SK-N-SH treated with all-trans-retinoic acid at 6 μM for 48 hours (cell line): ENCODE measurements around the gene DOCK1.

Experiments used
- ATAC-seq: fragments of 200-7000 bp; cut with Tn5 transposase; 3 replicates; pipeline ENCODE4 v1.9.1; 2020; ENCODE audit warnings: mild to moderate bottlenecking, moderate library complexity
- BACH2 ChIP-seq: fragments of 250-450 bp; sonication (Bioruptor Pico); IDR thresholded peaks from 2 replicates; pipeline ENCODE4 v1.9.0; 2021; ENCODE audit warnings: mild to moderate bottlenecking, borderline replicate concordance
- CREB5 ChIP-seq: fragments of 250-450 bp; sonication (Bioruptor Pico); IDR thresholded peaks from 2 replicates; pipeline ENCODE4 v1.5.1; 2020; ENCODE audit warnings: low read depth, mild to moderate bottlenecking, moderate library complexity
- CSDC2 ChIP-seq: fragments of 250-450 bp; sonication (Bioruptor Pico); IDR thresholded peaks from 2 replicates; pipeline ENCODE4 v1.5.0; 2020; ENCODE audit warnings: mild to moderate bottlenecking, moderate library complexity
- CSRNP3 ChIP-seq: fragments of 250-450 bp; sonication (Bioruptor Pico); IDR thresholded peaks from 2 replicates; pipeline ENCODE4 v1.5.1; 2021; ENCODE audit warnings: mild to moderate bottlenecking, moderate library complexity
- ESRRG ChIP-seq: fragments of 250-450 bp; sonication (Bioruptor Pico); IDR thresholded peaks from 2 replicates; pipeline ENCODE4 v1.6.1; 2021; ENCODE audit warnings: mild to moderate bottlenecking
- GLIS3 ChIP-seq: fragments of 250-450 bp; sonication (Bioruptor Pico); IDR thresholded peaks from 2 replicates; pipeline ENCODE4 v1.5.0; 2020; ENCODE audit warnings: mild to moderate bottlenecking, moderate library complexity
- ISL1 ChIP-seq: fragments of 250-450 bp; sonication (Bioruptor Pico); IDR thresholded peaks from 2 replicates; pipeline ENCODE4 v2.1.2; 2022; ENCODE audit warnings: mild to moderate bottlenecking, moderate library complexity
- OSR1 ChIP-seq: fragments of 250-450 bp; sonication (Bioruptor Pico); IDR thresholded peaks from 2 replicates; pipeline ENCODE4 v1.8.0; 2022; ENCODE audit warnings: moderate library complexity, mild to moderate bottlenecking, inconsistent platforms
- PPARA ChIP-seq: fragments of 250-450 bp; sonication (Bioruptor Pico); IDR thresholded peaks from 2 replicates; pipeline ENCODE4 v1.5.0; 2020; ENCODE audit warnings: mild to moderate bottlenecking, borderline replicate concordance
- RARB ChIP-seq: fragments of 250-450 bp; sonication (Bioruptor Pico); IDR thresholded peaks from 2 replicates; pipeline ENCODE4 v1.8.0; 2021; ENCODE audit warnings: mild to moderate bottlenecking, moderate library complexity
- SNAI2 ChIP-seq: fragments of 250-450 bp; sonication (Bioruptor Pico); IDR thresholded peaks from 2 replicates; pipeline ENCODE4 v1.5.0; 2020; ENCODE audit warnings: mild to moderate bottlenecking, moderate library complexity
- TCF4 ChIP-seq: fragments of 250-450 bp; sonication (Bioruptor Pico); IDR thresholded peaks from 2 replicates; pipeline ENCODE4 v1.8.0; 2021; ENCODE audit warnings: mild to moderate bottlenecking, moderate library complexity, borderline replicate concordance
- TOX ChIP-seq: fragments of 250-450 bp; sonication (Bioruptor Pico); IDR thresholded peaks from 2 replicates; pipeline ENCODE4 v1.8.0; 2021; ENCODE audit warnings: mild to moderate bottlenecking, moderate library complexity, borderline replicate concordance
- TSHZ2 ChIP-seq: fragments of 250-450 bp; sonication (Bioruptor Pico); IDR thresholded peaks from 2 replicates; pipeline ENCODE4 v1.5.0; 2020; ENCODE audit warnings: mild to moderate bottlenecking, moderate library complexity
- ZC3H10 ChIP-seq: fragments of 250-450 bp; sonication (Bioruptor Pico); IDR thresholded peaks from 2 replicates; pipeline ENCODE4 v1.5.1; 2021; ENCODE audit warnings: mild to moderate bottlenecking, moderate library complexity
- ZFP3 ChIP-seq: fragments of 250-450 bp; sonication (Bioruptor Pico); IDR thresholded peaks from 2 replicates; pipeline ENCODE4 v1.5.0; 2020; ENCODE audit warnings: mild to moderate bottlenecking, moderate library complexity
- ZFP30 ChIP-seq: fragments of 450-650 bp; formaldehyde crosslinking; IDR thresholded peaks from 2 replicates; pipeline ENCODE4 v1.5.0; 2022; ENCODE audit warnings: mild to moderate bottlenecking, moderate library complexity
- ZNF565 ChIP-seq: fragments of 450-650 bp; formaldehyde crosslinking; conservative IDR thresholded peaks from 2 replicates; pipeline ENCODE4 v1.5.0; 2020; ENCODE audit warnings: low read depth, mild to moderate bottlenecking, moderate library complexity
- ZNF70 ChIP-seq: fragments of 450-650 bp; formaldehyde crosslinking; IDR thresholded peaks from 2 replicates; pipeline ENCODE4 v1.5.0; 2020; ENCODE audit warnings: mild to moderate bottlenecking, moderate library complexity
- ZNF8 ChIP-seq: fragments of 450-650 bp; formaldehyde crosslinking; IDR thresholded peaks from 2 replicates; pipeline ENCODE4 v1.5.0; 2020; ENCODE audit warnings: mild to moderate bottlenecking, moderate library complexity
- TF ChIP-seq, protein P1 (sequence below): fragments of 250-450 bp; sonication (Bioruptor Pico); IDR thresholded peaks from 2 replicates; pipeline ENCODE4 v1.8.0; 2021; ENCODE audit warnings: low read depth, mild to moderate bottlenecking, moderate library complexity, borderline replicate concordance
- TF ChIP-seq, protein P2 (sequence below): fragments of 250-450 bp; sonication (Bioruptor Pico); IDR thresholded peaks from 2 replicates; pipeline ENCODE4 v1.8.0; 2020; ENCODE audit warnings: mild to moderate bottlenecking, moderate library complexity, borderline replicate concordance

Gene DOCK1

DNA sequence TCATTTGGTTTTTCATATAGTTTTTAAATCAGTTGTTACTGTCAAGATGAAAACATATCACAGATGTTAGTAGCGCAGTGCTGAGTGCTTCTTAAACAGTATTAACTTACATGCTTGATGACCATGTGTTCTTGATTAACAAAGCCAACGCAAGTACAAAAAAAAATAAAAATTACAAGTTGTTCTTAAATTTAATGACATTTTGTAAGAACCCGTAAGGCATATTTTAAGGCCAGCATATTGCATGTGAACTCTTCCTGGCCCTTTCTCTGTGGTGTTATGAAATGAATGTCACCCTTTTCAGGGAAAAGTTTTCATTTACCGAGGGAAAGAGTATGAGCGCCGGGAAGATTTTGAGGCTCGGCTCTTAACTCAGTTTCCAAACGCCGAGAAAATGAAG lies 503.5 kb downstream of the DOCK1 start:
- peak; percentile 46; the same call in 1 of the 3 replicates for ATAC-seq

GRCh38 chr10:127410030-127410429 lies 504.8 kb downstream of the DOCK1 start:
- no peak for ATAC-seq
- TF ChIP-seq ZNF8 (CRISPR knock-in tag), result no peak
- no peak for TF ChIP-seq ISL1 (CRISPR knock-in tag)
- no peak for TF ChIP-seq ZC3H10 (CRISPR knock-in tag)
- no peak for TF ChIP-seq ZNF565 (CRISPR knock-in tag)
- no peak for TF ChIP-seq TCF4 (CRISPR knock-in tag)
- TF ChIP-seq ESRRG (CRISPR knock-in tag), result no peak
- TF ChIP-seq CSDC2 (CRISPR knock-in tag), result no peak
- TF ChIP-seq TOX (CRISPR knock-in tag), result no peak
- no peak for TF ChIP-seq OSR1 (CRISPR knock-in tag)

More for the DNA sequence above, 503.5 kb downstream of the DOCK1 start:
- TF ChIP-seq SNAI2 (CRISPR knock-in tag) (no peak), ZNF8 (CRISPR knock-in tag) (no peak), ZNF565 (CRISPR knock-in tag) (no peak), GLIS3 (CRISPR knock-in tag) (no peak), CSRNP3 (CRISPR knock-in tag) (no peak), ZFP30 (CRISPR knock-in tag) (no peak), CSDC2 (CRISPR knock-in tag) (no peak), ZFP3 (no peak)

GRCh38 chr10:127411062-127411461 lies 505.8 kb downstream of the DOCK1 start:
- TF ChIP-seq BACH2 (CRISPR knock-in tag), result no peak
- no peak for TF ChIP-seq GLIS3 (CRISPR knock-in tag)
- no peak for TF ChIP-seq RARB (CRISPR knock-in tag)

DNA sequence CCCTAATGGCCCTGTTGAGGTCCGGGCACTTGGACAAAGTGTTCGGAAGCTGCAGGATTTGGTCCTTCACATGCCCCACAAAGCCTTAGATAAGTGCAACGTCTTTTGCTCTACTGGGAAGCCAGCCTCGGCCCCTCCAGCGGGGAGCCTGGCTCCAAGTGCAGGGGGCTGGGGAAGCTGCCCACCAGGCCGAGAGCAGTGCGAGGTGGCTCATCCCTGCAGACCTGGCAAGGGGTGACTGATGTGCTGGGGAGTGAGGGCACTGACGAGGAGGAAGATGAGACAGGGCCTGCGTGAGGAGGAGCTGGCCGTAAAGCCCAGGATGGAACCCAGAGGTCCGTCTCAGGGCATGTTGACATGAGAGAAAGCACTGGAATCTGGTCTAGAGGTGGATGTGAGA lies 508.1 kb downstream of the DOCK1 start:
- ATAC-seq, result no peak
- TF ChIP-seq ZNF70 (CRISPR knock-in tag) (no peak), CSRNP3 (CRISPR knock-in tag) (no peak), ZC3H10 (CRISPR knock-in tag) (no peak), ISL1 (CRISPR knock-in tag) (no peak), ZFP30 (CRISPR knock-in tag) (no peak), BACH2 (CRISPR knock-in tag) (no peak), ZFP3 (no peak), GLIS3 (CRISPR knock-in tag) (no peak), PPARA (no peak), ESRRG (CRISPR knock-in tag) (no peak), CSDC2 (CRISPR knock-in tag) (no peak), TOX (CRISPR knock-in tag) (no peak), ZNF8 (CRISPR knock-in tag) (no peak), TCF4 (CRISPR knock-in tag) (no peak)
- TF ChIP-seq, protein P1, sequence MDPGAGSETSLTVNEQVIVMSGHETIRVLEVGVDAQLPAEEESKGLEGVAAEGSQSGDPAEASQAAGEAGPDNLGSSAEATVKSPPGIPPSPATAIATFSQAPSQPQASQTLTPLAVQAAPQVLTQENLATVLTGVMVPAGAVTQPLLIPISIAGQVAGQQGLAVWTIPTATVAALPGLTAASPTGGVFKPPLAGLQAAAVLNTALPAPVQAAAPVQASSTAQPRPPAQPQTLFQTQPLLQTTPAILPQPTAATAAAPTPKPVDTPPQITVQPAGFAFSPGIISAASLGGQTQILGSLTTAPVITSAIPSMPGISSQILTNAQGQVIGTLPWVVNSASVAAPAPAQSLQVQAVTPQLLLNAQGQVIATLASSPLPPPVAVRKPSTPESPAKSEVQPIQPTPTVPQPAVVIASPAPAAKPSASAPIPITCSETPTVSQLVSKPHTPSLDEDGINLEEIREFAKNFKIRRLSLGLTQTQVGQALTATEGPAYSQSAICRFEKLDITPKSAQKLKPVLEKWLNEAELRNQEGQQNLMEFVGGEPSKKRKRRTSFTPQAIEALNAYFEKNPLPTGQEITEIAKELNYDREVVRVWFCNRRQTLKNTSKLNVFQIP (CRISPR knock-in tag), result no peak
- TF ChIP-seq, protein P2, sequence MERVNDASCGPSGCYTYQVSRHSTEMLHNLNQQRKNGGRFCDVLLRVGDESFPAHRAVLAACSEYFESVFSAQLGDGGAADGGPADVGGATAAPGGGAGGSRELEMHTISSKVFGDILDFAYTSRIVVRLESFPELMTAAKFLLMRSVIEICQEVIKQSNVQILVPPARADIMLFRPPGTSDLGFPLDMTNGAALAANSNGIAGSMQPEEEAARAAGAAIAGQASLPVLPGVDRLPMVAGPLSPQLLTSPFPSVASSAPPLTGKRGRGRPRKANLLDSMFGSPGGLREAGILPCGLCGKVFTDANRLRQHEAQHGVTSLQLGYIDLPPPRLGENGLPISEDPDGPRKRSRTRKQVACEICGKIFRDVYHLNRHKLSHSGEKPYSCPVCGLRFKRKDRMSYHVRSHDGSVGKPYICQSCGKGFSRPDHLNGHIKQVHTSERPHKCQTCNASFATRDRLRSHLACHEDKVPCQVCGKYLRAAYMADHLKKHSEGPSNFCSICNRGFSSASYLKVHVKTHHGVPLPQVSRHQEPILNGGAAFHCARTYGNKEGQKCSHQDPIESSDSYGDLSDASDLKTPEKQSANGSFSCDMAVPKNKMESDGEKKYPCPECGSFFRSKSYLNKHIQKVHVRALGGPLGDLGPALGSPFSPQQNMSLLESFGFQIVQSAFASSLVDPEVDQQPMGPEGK (CRISPR knock-in tag), result no peak

More at GRCh38 chr10:127411062-127411461, 505.8 kb downstream of the DOCK1 start:
- no peak for ATAC-seq

GRCh38 chr10:127414024-127414423 lies 508.8 kb downstream of the DOCK1 start:
- ATAC-seq, result no peak
- TF ChIP-seq TSHZ2 (no peak), ISL1 (CRISPR knock-in tag) (no peak), PPARA (no peak), OSR1 (CRISPR knock-in tag) (no peak), CREB5 (CRISPR knock-in tag) (no peak)
- TF ChIP-seq, protein P1 (CRISPR knock-in tag), result no peak
